A549 (cell line): ENCODE results near the gene ZNF90. TPM values are rescaled to one million over a fixed set of nuclear protein-coding genes. Genes with fewer than 3 reads are reported as not detected.

Experiments used
- ATAC-seq, 2 experiments: fragments of 200-7000 bp in 1 of 2; fragments of >200 bp in 1 of 2; cut with Nextera tagmentation in 1 of 2; cut with Tn5 transposase in 1 of 2; 3 replicates each; pipeline versions ENCODE4 v1.8.0 to v1.9.1; 2018 to 2020; ENCODE audit warnings: mild to moderate bottlenecking in 1 of 2, moderate library complexity in 1 of 2
- CTCF ChIA-PET: fragments of 300-600 bp; sonication (Branson Sonifier 250); formaldehyde crosslinking; extraction: SDS; loops from one replicate; lab custom pipeline; 2021; ENCODE audit warnings: antibody characterized with exemption, inconsistent platforms; lab: Yijun Ruan, JAX
- POLR2A ChIA-PET: fragments of 350-600 bp; formaldehyde crosslinking; extraction: SDS; loops from one replicate; lab custom pipeline; 2021; ENCODE audit warnings: antibody characterized with exemption, inconsistent platforms; lab: Yijun Ruan, JAX
- DNase-seq, 2 experiments: peaks; one replicate each; pipeline versions ENCODE4 v3.0.0 to v3.0.0-alpha.2; 2011 to 2016; ENCODE audit warnings: low read depth in 1 of 2, low spot score in 1 of 2
- FAIRE-seq: peaks from 2 replicates; lab custom pipeline; 2011; peaks lifted over from hg19 to GRCh38; lab: Jason Lieb, UNC
- H3K27ac ChIP-seq, 2 experiments: fragments of >200 bp; sonication (Bioruptor Twin); formaldehyde crosslinking; 3 replicates each; pipeline ENCODE4 v1.5.1; 2016 to 2017
- H3K4me1 ChIP-seq: fragments of >200 bp; sonication (Bioruptor Twin); formaldehyde crosslinking; 3 replicates; pipeline ENCODE4 v1.6.1; 2016
- H3K4me2 ChIP-seq: fragments of >200 bp; sonication (Bioruptor Twin); formaldehyde crosslinking; 3 replicates; pipeline ENCODE4 v1.6.1; 2016
- H3K4me3 ChIP-seq: fragments of >200 bp; sonication (Bioruptor Twin); formaldehyde crosslinking; 3 replicates; pipeline ENCODE4 v1.5.1; 2016
- H3K9me3 ChIP-seq: fragments of >200 bp; sonication (Bioruptor Twin); formaldehyde crosslinking; 3 replicates; pipeline ENCODE4 v1.6.1; 2016
- CHD2 ChIP-seq: fragments of 150-350 bp; IDR thresholded peaks from 2 replicates; pipeline ENCODE4 v1.6.1; 2014; ENCODE audit warnings: low read length; ENCODE audit not compliant: partially characterized antibody
- CHD4 ChIP-seq: fragments of 200-600 bp; sonication (generic); IDR thresholded peaks from 2 replicates; pipeline ENCODE4 v1.6.1; 2016; ENCODE audit warnings: antibody characterized with exemption, mild to moderate bottlenecking, borderline replicate concordance
- EHMT2 ChIP-seq: fragments of 200-600 bp; sonication (generic); IDR thresholded peaks from 2 replicates; pipeline ENCODE4 v1.6.1; 2016; ENCODE audit warnings: antibody characterized with exemption, low read depth, mild to moderate bottlenecking, moderate library complexity
- EP300 ChIP-seq, 2 experiments: fragments of >200 bp; sonication (Bioruptor Twin); formaldehyde crosslinking; IDR thresholded peaks; 2 replicates in 1 of 2; 3 replicates in 1 of 2; pipeline ENCODE4 v1.6.1; 2016 to 2017
- FOSL2 ChIP-seq, 2 experiments: fragments of 450-650 bp in 1 of 2; fragments of >200 bp in 1 of 2; sonication (Bioruptor Twin) in 1 of 2; formaldehyde crosslinking; IDR thresholded peaks; 2 replicates each; pipeline versions ENCODE4 v1.5.0 to v1.6.1; 2016 to 2020; ENCODE audit warnings: mild to moderate bottlenecking in 1 of 2, moderate library complexity in 1 of 2
- FOXS1 ChIP-seq: fragments of 250-450 bp; sonication (Bioruptor Pico); IDR thresholded peaks from 2 replicates; pipeline ENCODE4 v1.5.0; 2020; ENCODE audit warnings: mild to moderate bottlenecking, moderate library complexity
- GATA3 ChIP-seq: IDR thresholded peaks from 2 replicates; pipeline ENCODE4 v1.6.1; 2012; ENCODE audit warnings: borderline replicate concordance
- HEYL ChIP-seq: fragments of 250-450 bp; sonication (Bioruptor Pico); IDR thresholded peaks from 2 replicates; pipeline ENCODE4 v1.8.0; 2021; ENCODE audit warnings: mild to moderate bottlenecking, moderate library complexity
- JUN ChIP-seq, 2 experiments: fragments of >200 bp; sonication (Bioruptor Twin); formaldehyde crosslinking; IDR thresholded peaks; 2 replicates in 1 of 2; 3 replicates in 1 of 2; pipeline ENCODE4 v1.6.1; 2016 to 2017
- JUNB ChIP-seq: fragments of >200 bp; sonication (Bioruptor Twin); formaldehyde crosslinking; IDR thresholded peaks from 2 replicates; pipeline ENCODE4 v1.6.1; 2016
- KDM5A ChIP-seq: fragments of 200-600 bp; sonication (generic); IDR thresholded peaks from 2 replicates; pipeline ENCODE4 v1.6.1; 2016; ENCODE audit warnings: antibody characterized with exemption, mild to moderate bottlenecking
- MAFK ChIP-seq: fragments of 450-650 bp; IDR thresholded peaks from 2 replicates; pipeline ENCODE4 v1.6.1; 2014; ENCODE audit not compliant: partially characterized antibody
- MYC ChIP-seq: IDR thresholded peaks from 2 replicates; pipeline ENCODE4 v1.6.1; 2012; ENCODE audit warnings: mild to moderate bottlenecking, inconsistent platforms, low read length, improper control_type of control experiment, borderline replicate concordance
- NFE2L2 ChIP-seq: fragments of 150-350 bp; conservative IDR thresholded peaks from 2 replicates; pipeline ENCODE4 v1.6.1; 2014; ENCODE audit warnings: low read length
- RAD21 ChIP-seq, 2 experiments: fragments of >200 bp in 1 of 2; sonication (Bioruptor Twin) in 1 of 2; formaldehyde crosslinking in 1 of 2; IDR thresholded peaks in 1 of 2; conservative IDR thresholded peaks in 1 of 2; 2 replicates in 1 of 2; 3 replicates in 1 of 2; pipeline ENCODE4 v1.6.1; 2012 to 2018; ENCODE audit warnings: inconsistent platforms in 1 of 2
- RARB ChIP-seq: fragments of 250-450 bp; sonication (Bioruptor Pico); IDR thresholded peaks from 2 replicates; pipeline ENCODE4 v1.8.0; 2021; ENCODE audit warnings: mild to moderate bottlenecking, moderate library complexity
- SMC3 ChIP-seq: fragments of >200 bp; sonication (Bioruptor Twin); formaldehyde crosslinking; IDR thresholded peaks from 3 replicates; pipeline ENCODE4 v1.6.1; 2018; ENCODE audit warnings: inconsistent platforms
- TP53 ChIP-seq: fragments of 250-450 bp; sonication (Bioruptor Pico); IDR thresholded peaks from 2 replicates; pipeline ENCODE4 v1.5.0; 2021; ENCODE audit warnings: mild to moderate bottlenecking, moderate library complexity
- USF2 ChIP-seq: fragments of 450-650 bp; IDR thresholded peaks from 2 replicates; pipeline ENCODE4 v1.6.1; 2014; ENCODE audit warnings: antibody characterized with exemption
- ZNF302 ChIP-seq: fragments of 250-450 bp; sonication (Bioruptor Pico); IDR thresholded peaks from 2 replicates; pipeline ENCODE4 v1.9.0; 2021; ENCODE audit warnings: inconsistent platforms, mild to moderate bottlenecking, moderate library complexity
- WGBS: methylation state at CpG from one replicate; pipeline ENCODE4 v1.1.6; 2017; ENCODE audit errors: missing lambda C conversion rate; 5-methylcytosine and 5-hydroxymethylcytosine counted together
- polyA minus RNA-seq: library from RNA; depleted of rRNA, polyadenylated mRNA; stranded (reverse); fragments of >200 nt; gene quantifications from 2 replicates; pipeline ENCODE4 v1.2.3, GENCODE V29; 2011; rRNA and poly(A)+ RNA removed
- polyA plus RNA-seq, 4 experiments: library from polyadenylated mRNA; depleted of rRNA in 3 of 4; stranded (reverse); fragments of >200 nt; fragmentation: RNase III in 1 of 4; extraction: RNeasy Plus Mini Kit Qiagen cat#74134 plus additional on column Dnase treatment in 1 of 4; gene quantifications; 2 replicates in 3 of 4; 3 replicates in 1 of 4; pipeline ENCODE4 v1.2.3, GENCODE V29; 2011 to 2017
- TF ChIP-seq, protein P1 (sequence below): fragments of >200 bp; sonication (Bioruptor Twin); formaldehyde crosslinking; IDR thresholded peaks from 2 replicates; pipeline ENCODE4 v1.6.1; 2016
- TF ChIP-seq, protein P2 (sequence below): fragments of >200 bp; sonication (Bioruptor Twin); formaldehyde crosslinking; IDR thresholded peaks from 3 replicates; pipeline ENCODE4 v1.5.1; 2016
- TF ChIP-seq, protein P3 (sequence below): fragments of 250-450 bp; sonication (Bioruptor Pico); IDR thresholded peaks from 2 replicates; pipeline ENCODE4 v1.5.0; 2020; ENCODE audit warnings: low read depth, mild to moderate bottlenecking, moderate library complexity

The ZNF90 gene
- polyA plus RNA-seq (2011; rRNA removed) (not detected in 2 replicates), polyA plus RNA-seq (2017; fragmentation: RNase III; extraction: RNeasy Plus Mini Kit Qiagen cat#74134 plus additional on column Dnase treatment) (not detected in 3 replicates), polyA minus RNA-seq (not detected in 2 replicates)
- polyA plus RNA-seq (2012; cell fraction: cytosol; rRNA removed): not detected in 2 replicates
- 0.10 TPM in 1 of 2 replicates, not detected in the other for polyA plus RNA-seq (2012; cell fraction: nucleus; rRNA removed)

GRCh38 chr19:20077791-20078463, at the start of gene ZNF90:
TSS of gene ZNF90 (plus strand) at chr19:20078000. CDS start at chr19:20078133, 133 bp downstream.
- ChIA-PET POLR2A (no interaction called here), CTCF (no interaction called here)
- peak in 1 of 2 experiments; percentile 1 for DNase-seq
- no peak for TF ChIP-seq EP300 (IDR thresholded peaks at IDR 0.05)
- no peak for TF ChIP-seq CHD4
- TF ChIP-seq JUN (IDR thresholded peaks at IDR 0.05): no peak
- TF ChIP-seq, protein P1, sequence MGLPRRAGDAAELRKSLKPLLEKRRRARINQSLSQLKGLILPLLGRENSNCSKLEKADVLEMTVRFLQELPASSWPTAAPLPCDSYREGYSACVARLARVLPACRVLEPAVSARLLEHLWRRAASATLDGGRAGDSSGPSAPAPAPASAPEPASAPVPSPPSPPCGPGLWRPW: no peak
- no peak for TF ChIP-seq USF2
- no peak for TF ChIP-seq CHD2
- no peak for TF ChIP-seq HEYL
- TF ChIP-seq MAFK: no peak
- no peak for TF ChIP-seq FOXS1 (CRISPR knock-in tag)
- TF ChIP-seq RAD21 (conservative IDR thresholded peaks at IDR 0.05 in 1 of 2, IDR thresholded peaks at IDR 0.05 in 1 of 2): no peak
- no peak for TF ChIP-seq ZNF302
- no peak for TF ChIP-seq SMC3
- no peak for TF ChIP-seq RARB (CRISPR knock-in tag)
- TF ChIP-seq EHMT2: no peak
- no peak for TF ChIP-seq NFE2L2
- Histone ChIP-seq H3K4me3 (no peak within 1 kb of the TSS), H3K27ac (no peak within 1 kb of the TSS), H3K4me1 (no peaks in the 10 kb centered on the region), H3K9me3 (0 out of 3 replicates have a peak, but pooled peaks cover 3% of the 10 kb centered on the region), H3K4me2 (no peak within 1 kb of the TSS)
- ATAC-seq: no peak
- no peak for FAIRE-seq
- 21% methylated on average over 20 of the region's 28 CpGs for WGBS

GRCh38 chr19:20028611-20029010, 49.2 kb upstream of the ZNF90 start:
- no peak for FAIRE-seq
- 64% methylated on average over 6 of the region's 6 CpGs for WGBS
- POLR2A ChIA-PET: no interaction called here

More at GRCh38 chr19:20028611-20029010, 49.2 kb upstream of the ZNF90 start:
- Histone ChIP-seq H3K27ac (no peak overlapping the region), H3K4me1 (no peaks in the 10 kb centered on the region), H3K4me3 (no peak overlapping the region), H3K9me3 (no peaks in the 10 kb centered on the region; the same call in 2 of the 3 replicates), H3K4me2 (no peak overlapping the region)
- ATAC-seq (no peak), DNase-seq (no peak)
- TF ChIP-seq GATA3: no peak
- TF ChIP-seq MYC: no peak
- no peak for TF ChIP-seq FOXS1 (CRISPR knock-in tag)
- no peak for TF ChIP-seq MAFK
- TF ChIP-seq ZNF302: no peak
- TF ChIP-seq, protein P2, sequence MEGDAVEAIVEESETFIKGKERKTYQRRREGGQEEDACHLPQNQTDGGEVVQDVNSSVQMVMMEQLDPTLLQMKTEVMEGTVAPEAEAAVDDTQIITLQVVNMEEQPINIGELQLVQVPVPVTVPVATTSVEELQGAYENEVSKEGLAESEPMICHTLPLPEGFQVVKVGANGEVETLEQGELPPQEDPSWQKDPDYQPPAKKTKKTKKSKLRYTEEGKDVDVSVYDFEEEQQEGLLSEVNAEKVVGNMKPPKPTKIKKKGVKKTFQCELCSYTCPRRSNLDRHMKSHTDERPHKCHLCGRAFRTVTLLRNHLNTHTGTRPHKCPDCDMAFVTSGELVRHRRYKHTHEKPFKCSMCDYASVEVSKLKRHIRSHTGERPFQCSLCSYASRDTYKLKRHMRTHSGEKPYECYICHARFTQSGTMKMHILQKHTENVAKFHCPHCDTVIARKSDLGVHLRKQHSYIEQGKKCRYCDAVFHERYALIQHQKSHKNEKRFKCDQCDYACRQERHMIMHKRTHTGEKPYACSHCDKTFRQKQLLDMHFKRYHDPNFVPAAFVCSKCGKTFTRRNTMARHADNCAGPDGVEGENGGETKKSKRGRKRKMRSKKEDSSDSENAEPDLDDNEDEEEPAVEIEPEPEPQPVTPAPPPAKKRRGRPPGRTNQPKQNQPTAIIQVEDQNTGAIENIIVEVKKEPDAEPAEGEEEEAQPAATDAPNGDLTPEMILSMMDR: no peak
- no peak for TF ChIP-seq EHMT2
- no peak for TF ChIP-seq TP53 (CRISPR knock-in tag)
- no peak for TF ChIP-seq FOSL2 (IDR thresholded peaks at IDR 0.05)
- no peak for TF ChIP-seq FOSL2 (CRISPR knock-in tag; IDR thresholded peaks at IDR 0.05)
- TF ChIP-seq, protein P3, sequence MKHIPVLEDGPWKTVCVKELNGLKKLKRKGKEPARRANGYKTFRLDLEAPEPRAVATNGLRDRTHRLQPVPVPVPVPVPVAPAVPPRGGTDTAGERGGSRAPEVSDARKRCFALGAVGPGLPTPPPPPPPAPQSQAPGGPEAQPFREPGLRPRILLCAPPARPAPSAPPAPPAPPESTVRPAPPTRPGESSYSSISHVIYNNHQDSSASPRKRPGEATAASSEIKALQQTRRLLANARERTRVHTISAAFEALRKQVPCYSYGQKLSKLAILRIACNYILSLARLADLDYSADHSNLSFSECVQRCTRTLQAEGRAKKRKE (CRISPR knock-in tag): no peak
- no peak for TF ChIP-seq KDM5A
- no peak for TF ChIP-seq JUNB
- CTCF ChIA-PET: no interaction called here
